GM19099 (cell line): ENCODE data around the gene FIBIN.

Experiments used
- POLR2A ChIP-seq: IDR thresholded peaks from 3 replicates; pipeline ENCODE4 v1.6.1; 2011; ENCODE audit warnings: low read depth; ENCODE audit not compliant: insufficient read length; ENCODE audit errors: extremely low read depth

Gene FIBIN

GRCh38 chr11:27041141-27041899 is 47.4 kb downstream of the FIBIN start:
- TF ChIP-seq POLR2A, result no peak
